ENCODE measurements around the gene RNF11. TPM values are rescaled to one million over a fixed set of nuclear protein-coding genes. Genes with fewer than 3 reads are reported as not detected.

RNF11 gene
- total and polyA plus RNA-seq, 4 donors = 24.1 to 102 (median 48.7) TPM

- Histone ChIP-seq H3K9me3 (ENCODE audit: control insufficient read depth in 4 of 4, low read length in 3 of 4) (no peaks in the 10 kb centered on the region), H3K4me1 (ENCODE audit: control insufficient read depth in 4 of 4, insufficient read depth in 4 of 4, low read length in 3 of 4) (peaks cover 4 to 41% (median 25%) of the 10 kb centered on the region in 4 donors), H3K4me3 (ENCODE audit: low read depth in 1 of 3, low read length in 3 of 3) (no peak overlapping the region), H3K27ac (ENCODE audit: low read depth in 1 of 2, low read length in 2 of 2) (no peak overlapping the region), H3K27me3 (ENCODE audit: control insufficient read depth in 4 of 4, insufficient read depth in 4 of 4, low read length in 3 of 4) (no peaks in the 10 kb centered on the region), H3K36me3 (ENCODE audit: control insufficient read depth in 4 of 4, insufficient read depth in 3 of 4, low read depth in 1 of 4, low read length in 3 of 4) (no peaks in the 10 kb centered on the region), H3K9ac (ENCODE audit: low read depth in 1 of 2, low read length in 2 of 2) (no peak overlapping the region)
- 94% methylated on average over 4 of the region's 4 CpGs for WGBS
- no peak for TF ChIP-seq EGR1 (IDR thresholded peaks at IDR 0.05; ENCODE audit: low read depth in 2 of 2)
- TF ChIP-seq HNF4G (IDR thresholded peaks at IDR 0.05) = no peak
- TF ChIP-seq YY1 (IDR thresholded peaks at IDR 0.05) = no peak
- no peak for TF ChIP-seq CTCF (IDR thresholded peaks at IDR 0.05; ENCODE audit: low read depth, low read length, missing input control)
- no peak for TF ChIP-seq HNF4A (conservative IDR thresholded peaks at IDR 0.05)
- TF ChIP-seq SP1 (IDR thresholded peaks at IDR 0.05) = no peak
- TF ChIP-seq GABPA (IDR thresholded peaks at IDR 0.05 in 1 of 2, conservative IDR thresholded peaks at IDR 0.05 in 1 of 2) = no peak
- no peak for TF ChIP-seq NR2F2 (IDR thresholded peaks at IDR 0.05)
- no peak for DNase-seq (ENCODE audit: low spot score)
These were observed 6.5 kb downstream of the RNF11 start for GRCh38 chr1:51242546-51242945.

GRCh38 chr1:51247022-51247421 lies 10.9 kb downstream of the RNF11 start:
- Histone ChIP-seq H3K36me3 (ENCODE audit: control insufficient read depth in 4 of 4, insufficient read depth in 3 of 4, low read depth in 1 of 4, low read length in 3 of 4) (no peaks in the 10 kb centered on the region), H3K9ac (ENCODE audit: low read depth in 1 of 2, low read length in 2 of 2) (no peak overlapping the region), H3K4me3 (ENCODE audit: low read depth in 1 of 3, low read length in 3 of 3) (no peak overlapping the region), H3K27ac (ENCODE audit: low read depth in 1 of 2, low read length in 2 of 2) (no peak overlapping the region), H3K4me1 (ENCODE audit: control insufficient read depth in 4 of 4, insufficient read depth in 4 of 4, low read length in 3 of 4) (peaks cover 3 to 16% (median 7%) of the 10 kb centered on the region in 4 donors), H3K9me3 (ENCODE audit: control insufficient read depth in 4 of 4, low read length in 3 of 4) (no peaks in the 10 kb centered on the region), H3K27me3 (ENCODE audit: control insufficient read depth in 4 of 4, insufficient read depth in 4 of 4, low read length in 3 of 4) (no peaks in the 10 kb centered on the region)
- DNase-seq (ENCODE audit: low spot score) = no peak
- TF ChIP-seq JUND (IDR thresholded peaks at IDR 0.05) (no peak), EGR1 (IDR thresholded peaks at IDR 0.05; ENCODE audit: low read depth in 2 of 2) (no peak), REST (IDR thresholded peaks at IDR 0.05) (no peak), RXRA (IDR thresholded peaks at IDR 0.05) (no peak), FOXA2 (IDR thresholded peaks at IDR 0.05) (no peak), ATF3 (IDR thresholded peaks at IDR 0.05) (no peak)
- 82% methylated on average over 2 of the region's 2 CpGs for WGBS

GRCh38 chr1:51247499-51247898 lies 11.4 kb downstream of the RNF11 start:
- 27% methylated on average over 1 of the region's 1 CpG for WGBS
- DNase-seq (ENCODE audit: low spot score) = no peak
- H3K4me3 ChIP-seq (ENCODE audit: low read depth in 1 of 3, low read length in 3 of 3) = no peak overlapping the region
- H3K4me1 ChIP-seq (ENCODE audit: control insufficient read depth in 4 of 4, insufficient read depth in 4 of 4, low read length in 3 of 4) = peaks cover 3 to 16% (median 8%) of the 10 kb centered on the region in 4 donors
- H3K9ac ChIP-seq (ENCODE audit: low read depth in 1 of 2, low read length in 2 of 2) = no peak overlapping the region
- no peaks in the 10 kb centered on the region for H3K9me3 ChIP-seq (ENCODE audit: control insufficient read depth in 4 of 4, low read length in 3 of 4)
- H3K27ac ChIP-seq (ENCODE audit: low read depth in 1 of 2, low read length in 2 of 2) = no peak overlapping the region
- H3K27me3 ChIP-seq (ENCODE audit: control insufficient read depth in 4 of 4, insufficient read depth in 4 of 4, low read length in 3 of 4) = no peaks in the 10 kb centered on the region
- H3K36me3 ChIP-seq (ENCODE audit: control insufficient read depth in 4 of 4, insufficient read depth in 3 of 4, low read depth in 1 of 4, low read length in 3 of 4) = no peaks in the 10 kb centered on the region
- no peak for TF ChIP-seq TAF1 (conservative IDR thresholded peaks at IDR 0.05)
- TF ChIP-seq RXRA (IDR thresholded peaks at IDR 0.05) = no peak
- no peak for TF ChIP-seq FOXA1 (IDR thresholded peaks at IDR 0.05)
- TF ChIP-seq REST (IDR thresholded peaks at IDR 0.05) = no peak
- no peak for TF ChIP-seq GABPA (IDR thresholded peaks at IDR 0.05 in 1 of 2, conservative IDR thresholded peaks at IDR 0.05 in 1 of 2)
- TF ChIP-seq JUND (IDR thresholded peaks at IDR 0.05) = no peak
- no peak for TF ChIP-seq ZBTB33 (IDR thresholded peaks at IDR 0.05)
- no peak for TF ChIP-seq FOXA2 (IDR thresholded peaks at IDR 0.05)
- TF ChIP-seq MAX (IDR thresholded peaks at IDR 0.05) = no peak
- no peak for TF ChIP-seq SP1 (IDR thresholded peaks at IDR 0.05)
